ENCODE data around the gene SLC29A1. TPM values are rescaled to one million over a fixed set of nuclear protein-coding genes. Genes with fewer than 3 reads are reported as not detected.

The SLC29A1 gene
- total RNA-seq, 1 experiment from 2014 or later, result 54.7 TPM

DNA sequence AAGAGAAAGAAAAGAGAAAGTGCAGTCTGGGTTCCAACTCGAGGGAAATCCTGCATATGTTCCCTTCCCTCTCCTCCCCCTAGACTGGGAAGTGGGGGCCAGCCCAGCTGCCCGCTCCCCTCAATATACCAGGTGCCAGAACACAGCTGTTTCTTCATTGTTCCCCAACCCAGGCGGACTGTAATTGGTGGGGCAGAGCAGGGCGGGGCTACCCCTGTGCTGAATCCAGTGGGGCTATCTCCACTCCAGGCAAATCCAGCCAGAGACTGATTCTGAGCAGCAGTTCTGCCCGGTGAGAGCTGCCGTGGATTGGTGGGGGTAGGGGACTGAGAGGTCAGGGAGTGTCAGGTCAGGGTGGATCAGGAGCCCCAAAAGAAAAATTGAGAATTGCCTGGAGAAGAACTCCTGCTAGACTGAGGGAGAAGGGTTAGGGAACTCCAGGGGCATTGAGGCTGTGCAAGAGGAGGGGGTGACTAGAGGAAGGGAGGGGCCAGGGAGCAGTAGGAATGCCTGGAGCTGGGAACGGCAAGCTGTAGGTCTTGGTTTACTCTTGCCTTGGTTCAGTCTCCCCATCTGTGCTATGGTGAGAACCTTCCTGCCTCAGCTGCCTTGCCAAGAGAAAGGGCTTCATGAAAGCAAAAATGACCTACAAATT, 6.6 kb upstream of the SLC29A1 start, which contains the start of gene MYMX:
Gene MYMX, plus strand, starts transcription at position 250 of the 655 bp plus-strand sequence. CDS start 546 bp downstream, outside the sequence.
- H3K27me3 ChIP-seq (ENCODE audit: low read length), result no peaks in the 10 kb centered on the region
- H3K4me1 ChIP-seq (ENCODE audit: insufficient read depth, low read length), result peaks cover 18% of the 10 kb centered on the region; the same call in 1 of the 2 replicates
- DNase-seq (no peak), ATAC-seq (no peak)
- no peaks in the 10 kb centered on the region for H3K9me2 ChIP-seq (replicated peaks; ENCODE audit: low read length)
- no peak within 1 kb of the TSS for H3K4me3 ChIP-seq (ENCODE audit: low read length)
- no peaks in the 10 kb centered on the region for H4K20me1 ChIP-seq (ENCODE audit: low read length)
- no peak within 1 kb of the TSS for H3K27ac ChIP-seq (ENCODE audit: low read length)
- ChIA-PET POLR2A (ENCODE audit: unreplicated experiment) (no interaction called here), CTCF (no interaction called here)
- H2AFZ ChIP-seq (ENCODE audit: low read length), result no peak within 1 kb of the TSS
- TF ChIP-seq CTCF (conservative IDR thresholded peaks at IDR 0.05; ENCODE audit: low read depth, low read length) (no peak), EZH2phosphoT487 (IDR thresholded peaks at IDR 0.05; ENCODE audit: borderline replicate concordance, low read length) (no peak), EZH2 (IDR thresholded peaks at IDR 0.05; ENCODE audit: low read length, unreplicated experiment) (no peak)
- no peak within 1 kb of the TSS for H3K9ac ChIP-seq (ENCODE audit: low read length)
- intact Hi-C loops (cut with micrococcal nuclease), result no loop called here
- H3K9me3 ChIP-seq (ENCODE audit: low read length), result no peaks in the 10 kb centered on the region
- BruUV-seq (replicated peaks), result no TSS peak
- H3K36me3 ChIP-seq (ENCODE audit: low read depth, low read length), result no peaks in the 10 kb centered on the region
- H3K79me2 ChIP-seq (ENCODE audit: low read length), result no peaks in the 10 kb centered on the region
- peaks cover 4% of the 10 kb centered on the region for H3F3A ChIP-seq (ENCODE audit: low read length, unreplicated experiment)
- H3K4me2 ChIP-seq (ENCODE audit: low read length), result no peak within 1 kb of the TSS

- Histone ChIP-seq H4K20me1 (ENCODE audit: low read length) (no peaks in the 10 kb centered on the region), H3K4me1 (ENCODE audit: insufficient read depth, low read length) (peaks cover 19% of the 10 kb centered on the region; the same call in 1 of the 2 replicates), H3K36me3 (ENCODE audit: low read depth, low read length) (no peaks in the 10 kb centered on the region), H3K9me2 (replicated peaks; ENCODE audit: low read length) (no peaks in the 10 kb centered on the region), H3K9me3 (ENCODE audit: low read length) (no peaks in the 10 kb centered on the region), H3K79me2 (ENCODE audit: low read length) (no peaks in the 10 kb centered on the region), H3K27me3 (ENCODE audit: low read length) (no peaks in the 10 kb centered on the region), H3F3A (ENCODE audit: low read length, unreplicated experiment) (peaks cover 4% of the 10 kb centered on the region), H3K27ac (ENCODE audit: low read length) (no peak overlapping the region), H2AFZ (ENCODE audit: low read length) (no peak overlapping the region), H3K4me2 (ENCODE audit: low read length) (no peak overlapping the region), H3K9ac (ENCODE audit: low read length) (no peak overlapping the region), H3K4me3 (ENCODE audit: low read length) (no peak overlapping the region)
- ATAC-seq, result no peak
- POLR2A ChIA-PET (ENCODE audit: unreplicated experiment), result no interaction called here
- TF ChIP-seq EZH2 (IDR thresholded peaks at IDR 0.05; ENCODE audit: low read length, unreplicated experiment), result no peak
- TF ChIP-seq CTCF (conservative IDR thresholded peaks at IDR 0.05; ENCODE audit: low read depth, low read length), result no peak
- no peak for TF ChIP-seq EZH2phosphoT487 (IDR thresholded peaks at IDR 0.05; ENCODE audit: borderline replicate concordance, low read length)
- CTCF ChIA-PET, result no interaction called here
- no TSS peak for BruUV-seq (replicated peaks)
- intact Hi-C loops (cut with micrococcal nuclease), result no loop called here
- DNase-seq, result no peak
Measured at GRCh38 chr6:44217332-44218143, 5.9 kb upstream of the SLC29A1 start.
